RPMI7951 (cell line): ENCODE measurements around the gene HLA-B. TPM values are rescaled to one million over a fixed set of nuclear protein-coding genes. Genes with fewer than 3 reads are reported as not detected.

Source experiments
- DNase-seq: peaks from one replicate; pipeline ENCODE4 v3.0.0-alpha.2; 2012; ENCODE audit warnings: low read depth
- total RNA-seq: library from RNA; depleted of rRNA; stranded (reverse); fragments of >200 nt; shearing (Covaris generic); gene quantifications from 2 replicates; pipeline ENCODE4 v1.2.3, GENCODE V29; 2014; rRNA removed

HLA-B gene
- total RNA-seq, 1 experiment from 2014 or later: 1,408 TPM

- no peak for DNase-seq
Measured at GRCh38 chr6:31308050-31308844, 48.7 kb downstream of the HLA-B start.

GRCh38 chr6:31307669-31308049 is 49.3 kb downstream of the HLA-B start:
- DNase-seq: no peak

- no peak for DNase-seq
Measured at GRCh38 chr6:31305703-31306219, 51.2 kb downstream of the HLA-B start.

GRCh38 chr6:31304683-31305082 is 52.3 kb downstream of the HLA-B start:
- DNase-seq: peak; percentile 14

Other genes with a start within 250 kb of the HLA-B start
- gene C6orf15, start 244.6 kb downstream of the HLA-B start, total RNA-seq: not detected in 2 replicates
- 0.48 and 0.88 TPM in 2 replicates for gene PSORS1C1, start 242.4 kb downstream of the HLA-B start, total RNA-seq
- not detected in 2 replicates for gene CDSN, start 236.7 kb downstream of the HLA-B start, total RNA-seq
- not detected in 2 replicates for gene PSORS1C2, start 218.1 kb downstream of the HLA-B start, total RNA-seq
- 23.4 and 26.0 TPM in 2 replicates for gene CCHCR1, start 199.4 kb downstream of the HLA-B start, total RNA-seq
- 49.5 and 53.1 TPM in 2 replicates for gene TCF19, start 198.6 kb downstream of the HLA-B start, total RNA-seq
- gene POU5F1, start 186.5 kb downstream of the HLA-B start, total RNA-seq: 0.36 TPM in 1 of 2 replicates, not detected in the other
- gene HLA-C, start 85.1 kb downstream of the HLA-B start, total RNA-seq: 1,008 and 1,072 TPM in 2 replicates
- gene MICA, start 46.4 kb upstream of the HLA-B start, total RNA-seq: 42.3 and 42.9 TPM in 2 replicates
- 31.0 and 34.4 TPM in 2 replicates for gene MICB, start 141.0 kb upstream of the HLA-B start, total RNA-seq
- gene MCCD1, start 171.8 kb upstream of the HLA-B start, total RNA-seq: not detected in 2 replicates
- gene DDX39B, start 184.8 kb upstream of the HLA-B start, total RNA-seq: 472 and 494 TPM in 2 replicates
- 2.3 and 2.6 TPM in 2 replicates for gene ATP6V1G2, start 189.4 kb upstream of the HLA-B start, total RNA-seq
- 25.0 and 27.5 TPM in 2 replicates for gene NFKBIL1, start 190.4 kb upstream of the HLA-B start, total RNA-seq
- gene LTA, start 215.1 kb upstream of the HLA-B start, total RNA-seq: not detected in 2 replicates
- 1.7 TPM in 2 replicates for gene TNF, start 218.4 kb upstream of the HLA-B start, total RNA-seq
- gene LTB, start 225.2 kb upstream of the HLA-B start, total RNA-seq: not detected in 2 replicates
- gene LST1, start 229.1 kb upstream of the HLA-B start, total RNA-seq: not detected in 2 replicates
- 0.36 TPM in 1 of 2 replicates, not detected in the other for gene NCR3, start 235.8 kb upstream of the HLA-B start, total RNA-seq